ENCODE data around the gene PFKFB4. TPM values are rescaled to one million over a fixed set of nuclear protein-coding genes. Genes with fewer than 3 reads are reported as not detected.
A peak's percentile ranks its signal among the peaks of the same experiment; 100 is the strongest.

PFKFB4 gene
- total RNA-seq, 1 donor from 2014 or later, result 19.9 TPM

- peaks cover 39% of the 10 kb centered on the region for H3K4me1 Mint-ChIP-seq (ENCODE audit: low read depth)
- DNase-seq (ENCODE audit: low spot score), result no peak
Measured at GRCh38 chr3:48503401-48504050, 53.1 kb downstream of the PFKFB4 start.

GRCh38 chr3:48502728-48503168 is 53.9 kb downstream of the PFKFB4 start:
- Mint-ChIP-seq H3K27me3 (ENCODE audit: low read depth) (no peaks in the 10 kb centered on the region), H3K4me3 (ENCODE audit: unreplicated experiment) (peak overlapping the region; percentile 78), H3K36me3 (ENCODE audit: low read depth) (peaks cover 4% of the 10 kb centered on the region), H3K4me1 (ENCODE audit: low read depth) (peaks cover 36% of the 10 kb centered on the region), H3K27ac (ENCODE audit: unreplicated experiment) (no peak overlapping the region), H3K9me3 (ENCODE audit: low read depth) (peaks cover 2% of the 10 kb centered on the region)
- no peak for DNase-seq (ENCODE audit: low spot score)
- TF ChIP-seq CTCF (IDR thresholded peaks at IDR 0.05), result no peak

More at GRCh38 chr3:48503401-48504050, 53.1 kb downstream of the PFKFB4 start:
- no peaks in the 10 kb centered on the region for H3K9me3 Mint-ChIP-seq (ENCODE audit: low read depth)
- no peaks in the 10 kb centered on the region for H3K27me3 Mint-ChIP-seq (ENCODE audit: low read depth)
- peak overlapping the region; percentile 78 for H3K4me3 Mint-ChIP-seq (ENCODE audit: unreplicated experiment)
- H3K36me3 Mint-ChIP-seq (ENCODE audit: low read depth), result peaks cover under 1% of the 10 kb centered on the region
- peak; percentile 34 for TF ChIP-seq CTCF (IDR thresholded peaks at IDR 0.05)
- peak overlapping the region; percentile 80 for H3K27ac Mint-ChIP-seq (ENCODE audit: unreplicated experiment)

- no peak for DNase-seq (ENCODE audit: low spot score)
- Mint-ChIP-seq H3K4me1 (ENCODE audit: low read depth) (peaks cover 30% of the 10 kb centered on the region), H3K4me3 (ENCODE audit: unreplicated experiment) (no peak overlapping the region), H3K9me3 (ENCODE audit: low read depth) (peaks cover 2% of the 10 kb centered on the region), H3K27ac (ENCODE audit: unreplicated experiment) (peak overlapping the region; percentile 22), H3K36me3 (ENCODE audit: low read depth) (peaks cover 7% of the 10 kb centered on the region), H3K27me3 (ENCODE audit: low read depth) (no peaks in the 10 kb centered on the region)
- TF ChIP-seq CTCF (IDR thresholded peaks at IDR 0.05), result no peak
Measured at GRCh38 chr3:48502121-48502520, 54.5 kb downstream of the PFKFB4 start.

- no peaks in the 10 kb centered on the region for H3K27me3 Mint-ChIP-seq (ENCODE audit: low read depth)
- H3K4me3 Mint-ChIP-seq (ENCODE audit: unreplicated experiment), result no peak overlapping the region
- TF ChIP-seq CTCF (IDR thresholded peaks at IDR 0.05), result no peak
- peak; percentile 81 for DNase-seq (ENCODE audit: low spot score)
- no peak overlapping the region for H3K27ac Mint-ChIP-seq (ENCODE audit: unreplicated experiment)
- peaks cover 29% of the 10 kb centered on the region for H3K4me1 Mint-ChIP-seq (ENCODE audit: low read depth)
- peaks cover 2% of the 10 kb centered on the region for H3K9me3 Mint-ChIP-seq (ENCODE audit: low read depth)
- H3K36me3 Mint-ChIP-seq (ENCODE audit: low read depth), result peaks cover 7% of the 10 kb centered on the region
Measured at GRCh38 chr3:48501196-48501595, 55.4 kb downstream of the PFKFB4 start.

GRCh38 chr3:48500656-48501055 is 55.9 kb downstream of the PFKFB4 start:
- TF ChIP-seq CTCF (IDR thresholded peaks at IDR 0.05), result no peak
- Mint-ChIP-seq H3K27ac (ENCODE audit: unreplicated experiment) (no peak overlapping the region), H3K4me1 (ENCODE audit: low read depth) (peaks cover 29% of the 10 kb centered on the region), H3K4me3 (ENCODE audit: unreplicated experiment) (no peak overlapping the region), H3K36me3 (ENCODE audit: low read depth) (peaks cover 7% of the 10 kb centered on the region), H3K27me3 (ENCODE audit: low read depth) (no peaks in the 10 kb centered on the region), H3K9me3 (ENCODE audit: low read depth) (peaks cover 2% of the 10 kb centered on the region)
- peak; percentile 44 for DNase-seq (ENCODE audit: low spot score)
